Effector CD4-positive, alpha-beta T cell (primary cell): ENCODE data around the gene U2AF1L4.

Source experiments
- DNase-seq: peaks from one replicate; pipeline ENCODE4 v3.0.0-alpha.2; 2020

U2AF1L4 gene

GRCh38 chr19:35756377-35757230 is 11.4 kb upstream of the U2AF1L4 start, which contains the start of gene HSPB6:
Gene HSPB6, minus strand, starts transcription at chr19:35757029. Its CDS starts 21 bp downstream, at chr19:35757008.
- DNase-seq, result no peak

- no peak for DNase-seq
These were observed 10.5 kb upstream of the U2AF1L4 start for GRCh38 chr19:35755550-35756376.

GRCh38 chr19:35755131-35755549 is 9.9 kb upstream of the U2AF1L4 start:
- DNase-seq, result no peak

GRCh38 chr19:35754370-35755130 is 9.3 kb upstream of the U2AF1L4 start:
- no peak for DNase-seq

GRCh38 chr19:35753634-35754369 is 8.6 kb upstream of the U2AF1L4 start:
- no peak for DNase-seq

- no peak for DNase-seq
These were observed 7.6 kb upstream of the U2AF1L4 start for GRCh38 chr19:35752746-35753350.

GRCh38 chr19:35751839-35752745 is 6.9 kb upstream of the U2AF1L4 start:
- no peak for DNase-seq

GRCh38 chr19:35750167-35750566 is 4.9 kb upstream of the U2AF1L4 start:
- no peak for DNase-seq

- DNase-seq, result peak; percentile 99
These were observed 3.1 kb upstream of the U2AF1L4 start, which contains the start of gene LIN37 for GRCh38 chr19:35748106-35749020. Gene LIN37, plus strand, starts transcription at chr19:35748576. Its CDS starts 149 bp downstream, at chr19:35748725.

GRCh38 chr19:35746531-35746930 is 1.3 kb upstream of the U2AF1L4 start:
- DNase-seq, result no peak

- no peak for DNase-seq
These were observed 857 bp upstream of the U2AF1L4 start for GRCh38 chr19:35746087-35746462.

GRCh38 chr19:35744430-35745327 is 539 bp downstream of the U2AF1L4 start:
- DNase-seq, result peak; percentile 90

GRCh38 chr19:35743640-35744429 is 1.4 kb downstream of the U2AF1L4 start:
- no peak for DNase-seq

- peak; percentile 44 for DNase-seq
These were observed 3.0 kb downstream of the U2AF1L4 start, which contains the start of gene IGFLR1 for GRCh38 chr19:35742121-35742724. Gene IGFLR1, minus strand, starts transcription at chr19:35742452. Its CDS starts 1,272 bp downstream, at chr19:35741180.

GRCh38 chr19:35741203-35741515 is 4.1 kb downstream of the U2AF1L4 start:
- no peak for DNase-seq

- peak; percentile 94 for DNase-seq
These were observed 4.6 kb downstream of the U2AF1L4 start for GRCh38 chr19:35740423-35741202.
